ENCODE results near the gene MCM8.

GRCh38 chr20:6006603-6006949 lies 56.1 kb downstream of the MCM8 start:
- TF ChIP-seq CTCF (IDR thresholded peaks at IDR 0.05; ENCODE audit: low read depth, low read length, poor library complexity, severe bottlenecking) (no peak), EZH2phosphoT487 (IDR thresholded peaks at IDR 0.05; ENCODE audit: borderline replicate concordance, low read length) (no peak)
